ENCODE results near the gene GATM. TPM values are rescaled to one million over a fixed set of nuclear protein-coding genes. Genes with fewer than 3 reads are reported as not detected.
A peak's percentile ranks its signal among the peaks of the same experiment; 100 is the strongest.
"Not testable (repeated sequence)": the region's sequence is repeated elsewhere in the genome, so short reads cannot be mapped to it uniquely, and the experiment has no call there.

GATM gene
- total RNA-seq, 1 experiment from 2014 or later, result 1.5 TPM

GRCh38 chr15:45354711-45355110 lies 23.6 kb downstream of the GATM start:
- no peak for DNase-seq (ENCODE audit: low read depth)

DNA sequence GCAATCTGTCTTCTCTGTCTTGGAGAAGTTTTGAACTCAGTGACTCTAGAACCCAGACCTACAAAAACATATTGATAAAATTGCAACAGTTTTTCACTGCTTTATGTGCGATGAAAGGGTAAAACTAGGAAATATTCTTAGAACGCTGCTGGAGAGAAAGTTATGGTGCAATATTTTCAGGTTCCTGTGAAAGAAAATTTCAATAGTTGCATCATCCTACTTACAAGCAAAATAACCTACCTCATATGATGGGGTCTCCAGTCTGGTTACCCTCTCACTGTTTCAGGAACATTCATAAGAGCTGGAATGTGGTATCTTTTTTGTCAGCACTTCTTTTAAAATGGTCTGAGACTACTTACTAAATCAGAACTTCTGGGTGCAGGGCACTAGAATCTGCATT lies 27.1 kb downstream of the GATM start:
- no peak for DNase-seq (ENCODE audit: low read depth)

DNA sequence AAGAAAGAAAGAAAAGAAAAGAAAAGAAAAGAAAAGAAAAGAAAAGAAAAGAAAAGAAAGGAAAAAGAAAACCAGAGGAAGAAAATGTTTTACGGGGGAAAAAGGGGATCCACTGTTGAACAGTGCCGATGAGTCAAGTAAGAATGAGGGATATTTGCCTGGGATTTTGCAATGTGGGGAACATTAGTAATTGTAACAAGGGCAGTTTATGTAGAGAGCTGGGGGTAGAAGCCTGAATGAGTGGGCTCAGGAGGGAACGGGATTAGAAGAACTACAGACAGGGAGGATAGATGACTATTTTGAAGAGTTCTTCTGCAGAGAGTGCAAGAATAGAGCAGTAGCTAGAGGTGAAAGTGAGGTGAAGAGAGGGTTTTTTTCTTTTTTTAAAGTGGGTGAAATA lies 28.7 kb downstream of the GATM start:
- no peak for DNase-seq (ENCODE audit: low read depth)

DNA sequence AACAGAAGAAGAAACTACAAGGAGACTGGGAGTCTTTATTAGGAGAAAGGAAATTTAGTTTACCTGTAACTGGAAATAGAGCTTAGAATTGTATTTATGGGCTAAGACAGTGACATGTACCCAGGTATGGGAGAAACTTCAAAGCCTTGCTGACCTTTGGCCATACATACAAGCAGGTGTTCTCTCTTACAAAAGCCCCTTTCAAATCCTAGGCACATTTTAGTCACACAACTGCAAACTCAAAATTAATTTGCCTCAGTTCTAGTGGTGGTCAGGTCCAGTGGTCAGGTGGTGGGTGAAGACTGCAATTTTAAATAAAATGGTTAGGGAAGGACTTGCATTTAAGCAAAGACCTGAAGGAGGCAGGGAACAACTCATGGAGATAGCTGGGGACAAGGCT lies 30.4 kb downstream of the GATM start:
- no peak for DNase-seq (ENCODE audit: low read depth)

- DNase-seq (ENCODE audit: low read depth), result no peak
These were observed 31.3 kb downstream of the GATM start for GRCh38 chr15:45347033-45347432.

- DNase-seq (ENCODE audit: low read depth), result no peak
These were observed 32.0 kb downstream of the GATM start for GRCh38 chr15:45346381-45346780.

DNA sequence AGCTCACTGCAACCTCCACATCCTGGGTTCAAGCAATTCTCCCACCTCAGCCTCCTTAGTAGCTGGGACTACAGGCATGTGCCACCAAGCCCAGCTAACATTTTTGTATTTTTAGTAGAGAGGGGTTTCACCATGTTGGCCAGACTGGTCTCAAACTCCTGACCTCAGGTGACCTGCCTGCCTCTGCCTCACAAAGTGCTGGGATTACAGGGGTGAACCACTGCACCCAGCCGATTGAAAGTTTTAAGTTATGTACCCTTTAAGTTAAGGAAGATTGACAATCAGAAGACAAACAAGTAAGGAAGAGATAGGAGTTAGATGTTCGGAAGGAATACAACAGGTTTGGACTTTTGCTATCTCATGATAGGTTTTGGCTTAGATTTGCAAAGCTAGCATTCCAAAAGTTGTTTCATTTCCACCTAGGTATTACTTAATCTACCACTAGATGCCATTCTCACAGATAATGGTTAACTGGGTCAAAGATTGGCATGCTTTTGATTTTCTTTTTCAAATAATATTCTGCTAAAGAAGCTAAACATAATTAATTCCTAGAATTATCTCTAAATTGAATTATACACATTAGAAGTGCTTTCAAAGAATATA lies 35.0 kb downstream of the GATM start:
- DNase-seq (ENCODE audit: low read depth), result no peak

DNA sequence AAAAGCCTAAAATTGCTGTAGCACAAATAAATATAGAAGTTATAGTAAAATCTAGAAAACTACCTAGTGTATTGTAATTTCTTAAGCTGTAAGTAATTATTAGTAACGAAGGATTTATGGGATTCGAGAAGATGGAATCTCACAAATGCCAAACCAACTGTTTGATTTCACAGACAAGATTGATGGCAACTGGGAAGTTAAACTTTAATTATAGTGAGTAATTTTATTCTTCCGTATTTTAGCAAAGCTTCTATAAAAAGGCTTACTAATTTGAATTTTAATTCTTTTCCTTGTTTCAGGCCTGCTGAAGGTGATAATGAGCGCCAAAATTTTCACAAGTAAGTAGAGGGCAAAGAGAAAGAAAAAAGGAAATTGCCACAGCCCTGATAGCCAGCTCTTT lies 36.6 kb downstream of the GATM start:
- DNase-seq (ENCODE audit: low read depth), result no peak

- no peak for DNase-seq (ENCODE audit: low read depth)
These were observed 37.9 kb downstream of the GATM start for GRCh38 chr15:45340429-45340828.

GRCh38 chr15:45338417-45338816 lies 39.9 kb downstream of the GATM start:
- DNase-seq (ENCODE audit: low read depth), result no peak

DNA sequence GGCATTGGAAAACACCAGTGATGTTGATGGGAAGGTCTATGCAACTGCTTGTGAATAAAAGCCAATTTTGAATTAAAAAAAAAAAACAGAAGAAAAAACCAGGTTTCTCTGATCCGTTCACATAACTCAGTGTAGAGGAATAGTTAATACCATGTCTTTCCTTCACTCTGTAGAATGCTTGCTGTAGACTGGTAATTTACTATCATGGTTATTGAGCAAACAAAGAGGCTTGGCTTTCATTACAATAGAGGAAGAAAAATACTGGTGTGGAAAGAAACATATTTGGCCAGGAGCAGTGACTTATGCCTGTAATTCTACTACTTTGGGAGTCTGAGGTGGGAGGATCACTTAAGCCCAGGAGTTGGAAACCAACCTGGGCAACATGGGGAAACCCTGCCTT lies 41.1 kb downstream of the GATM start:
- DNase-seq (ENCODE audit: low read depth), result no peak

- DNase-seq (ENCODE audit: low read depth), result peak; percentile 47
These were observed 44.8 kb downstream of the GATM start for GRCh38 chr15:45333550-45333949.

- DNase-seq (ENCODE audit: low read depth), result no peak
These were observed 45.6 kb downstream of the GATM start for GRCh38 chr15:45332694-45333093.

DNA sequence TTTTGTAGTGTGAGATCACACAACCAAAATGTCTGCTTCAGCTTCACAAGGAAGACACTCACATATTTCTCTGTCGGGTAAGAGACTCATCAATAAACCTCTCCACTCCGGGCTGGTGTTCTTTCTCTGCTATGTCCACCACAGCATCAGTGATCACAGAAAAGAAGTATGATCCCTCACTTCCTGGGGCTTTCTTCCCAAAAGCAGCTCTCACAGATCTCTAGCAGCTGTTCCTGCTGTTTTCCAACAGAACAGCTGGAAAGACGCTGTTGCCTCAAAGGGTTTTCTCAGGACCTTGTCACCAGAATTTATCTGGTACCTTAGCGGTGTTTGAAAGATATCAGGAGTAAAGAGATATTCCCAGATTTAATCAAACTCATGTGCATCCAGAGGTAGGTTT lies 46.4 kb downstream of the GATM start:
- DNase-seq (ENCODE audit: low read depth), result no peak

- DNase-seq (ENCODE audit: low read depth), result no peak
These were observed 49.7 kb downstream of the GATM start for GRCh38 chr15:45328663-45329062.

- no peak for DNase-seq (ENCODE audit: low read depth)
These were observed 51.6 kb downstream of the GATM start for GRCh38 chr15:45326741-45327140.

- DNase-seq (ENCODE audit: low read depth), result no peak
These were observed 52.1 kb downstream of the GATM start for GRCh38 chr15:45326280-45326679.

GRCh38 chr15:45320581-45321205 lies 57.7 kb downstream of the GATM start:
- DNase-seq (ENCODE audit: low read depth), result no peak

GRCh38 chr15:45319472-45320214 lies 58.7 kb downstream of the GATM start:
- no peak for DNase-seq (ENCODE audit: low read depth)

DNA sequence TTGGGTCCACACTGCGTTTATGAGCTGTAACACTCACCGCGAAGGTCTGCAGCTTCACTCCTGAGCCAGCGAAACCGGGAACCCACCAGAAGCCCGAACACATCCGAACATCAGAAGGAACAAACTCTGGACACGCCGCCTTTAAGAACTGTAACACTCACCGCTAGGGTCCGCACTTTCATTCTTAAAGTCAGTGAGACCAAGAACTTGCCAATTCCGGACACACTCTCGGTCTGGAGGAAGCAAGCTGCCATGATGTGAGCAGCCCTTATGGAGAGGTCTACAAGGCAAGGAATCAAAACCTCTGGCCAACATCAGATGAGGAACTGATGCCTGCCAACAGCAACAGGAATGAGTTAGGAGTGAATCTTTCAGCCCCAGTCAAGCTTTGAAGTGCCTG lies 63.4 kb downstream of the GATM start:
- DNase-seq (ENCODE audit: low read depth), result peak; percentile 6

GRCh38 chr15:45314117-45314516 lies 64.2 kb downstream of the GATM start:
- not testable (repeated sequence) for DNase-seq (ENCODE audit: low read depth)

All from M059J (cell line).